ENCODE data around the gene ADM2. TPM values are rescaled to one million over a fixed set of nuclear protein-coding genes. Genes with fewer than 3 reads are reported as not detected.

ADM2 gene
- total RNA-seq, 3 donors from 2014 or later = 0.95 to 3.9 (median 1.4) TPM

DNA sequence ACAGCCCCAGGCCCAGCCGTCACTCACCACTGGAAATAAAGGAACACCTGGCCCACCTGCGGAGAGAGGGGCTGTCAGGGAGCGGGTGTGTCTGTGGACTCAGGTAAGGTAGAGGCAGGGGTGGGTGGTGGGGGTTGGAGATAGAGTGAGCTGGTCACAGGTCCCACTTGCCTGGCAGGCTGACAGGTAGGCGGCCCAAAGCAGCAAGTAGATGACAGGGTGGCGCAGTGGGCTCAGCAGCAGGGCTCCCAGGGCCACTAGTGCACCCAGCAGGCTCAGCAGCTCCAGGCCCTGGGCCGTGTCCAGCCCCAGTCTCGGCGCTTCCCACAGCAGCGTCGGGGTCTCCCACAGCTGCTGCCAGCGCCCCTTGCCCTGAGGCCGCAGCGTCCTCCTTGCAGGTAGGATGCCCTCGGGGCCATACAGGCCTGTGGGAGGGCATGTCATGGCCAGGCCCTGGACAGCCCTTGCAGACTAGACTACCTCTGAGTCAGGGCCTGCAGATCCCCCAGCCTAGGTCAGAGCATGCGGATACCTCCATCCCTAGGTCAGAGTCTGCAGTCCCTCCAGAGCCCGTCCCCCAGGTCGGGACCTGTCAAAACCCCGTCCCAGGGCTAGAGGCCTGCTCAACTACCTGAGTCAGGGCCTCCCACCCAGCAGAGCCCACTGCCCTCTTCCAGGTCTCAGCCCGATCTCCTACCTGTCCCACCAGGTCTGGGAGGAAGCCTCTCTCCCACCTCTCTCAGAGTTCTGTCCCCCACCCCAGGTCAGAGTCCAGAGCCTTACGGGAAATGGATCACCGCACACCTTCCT, 25.5 kb downstream of the ADM2 start:
- peaks cover 19% of the 10 kb centered on the region for H3K4me1 ChIP-seq (ENCODE audit: low read depth)
- TF ChIP-seq, protein P1, sequence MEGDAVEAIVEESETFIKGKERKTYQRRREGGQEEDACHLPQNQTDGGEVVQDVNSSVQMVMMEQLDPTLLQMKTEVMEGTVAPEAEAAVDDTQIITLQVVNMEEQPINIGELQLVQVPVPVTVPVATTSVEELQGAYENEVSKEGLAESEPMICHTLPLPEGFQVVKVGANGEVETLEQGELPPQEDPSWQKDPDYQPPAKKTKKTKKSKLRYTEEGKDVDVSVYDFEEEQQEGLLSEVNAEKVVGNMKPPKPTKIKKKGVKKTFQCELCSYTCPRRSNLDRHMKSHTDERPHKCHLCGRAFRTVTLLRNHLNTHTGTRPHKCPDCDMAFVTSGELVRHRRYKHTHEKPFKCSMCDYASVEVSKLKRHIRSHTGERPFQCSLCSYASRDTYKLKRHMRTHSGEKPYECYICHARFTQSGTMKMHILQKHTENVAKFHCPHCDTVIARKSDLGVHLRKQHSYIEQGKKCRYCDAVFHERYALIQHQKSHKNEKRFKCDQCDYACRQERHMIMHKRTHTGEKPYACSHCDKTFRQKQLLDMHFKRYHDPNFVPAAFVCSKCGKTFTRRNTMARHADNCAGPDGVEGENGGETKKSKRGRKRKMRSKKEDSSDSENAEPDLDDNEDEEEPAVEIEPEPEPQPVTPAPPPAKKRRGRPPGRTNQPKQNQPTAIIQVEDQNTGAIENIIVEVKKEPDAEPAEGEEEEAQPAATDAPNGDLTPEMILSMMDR (IDR thresholded peaks at IDR 0.05) = no peak
- ATAC-seq = peak; percentile 1
- H3K4me3 ChIP-seq = peak overlapping the region; percentile 21
- intact Hi-C loops (cut with DNase I, micrococcal nuclease) = no loop called here
- DNase-seq = peak in 2 of 3 donors; percentile 50 to 64
- no peaks in the 10 kb centered on the region for H3K9me3 ChIP-seq
- peaks cover 6% of the 10 kb centered on the region for H3K36me3 ChIP-seq (ENCODE audit: low read depth)

DNA sequence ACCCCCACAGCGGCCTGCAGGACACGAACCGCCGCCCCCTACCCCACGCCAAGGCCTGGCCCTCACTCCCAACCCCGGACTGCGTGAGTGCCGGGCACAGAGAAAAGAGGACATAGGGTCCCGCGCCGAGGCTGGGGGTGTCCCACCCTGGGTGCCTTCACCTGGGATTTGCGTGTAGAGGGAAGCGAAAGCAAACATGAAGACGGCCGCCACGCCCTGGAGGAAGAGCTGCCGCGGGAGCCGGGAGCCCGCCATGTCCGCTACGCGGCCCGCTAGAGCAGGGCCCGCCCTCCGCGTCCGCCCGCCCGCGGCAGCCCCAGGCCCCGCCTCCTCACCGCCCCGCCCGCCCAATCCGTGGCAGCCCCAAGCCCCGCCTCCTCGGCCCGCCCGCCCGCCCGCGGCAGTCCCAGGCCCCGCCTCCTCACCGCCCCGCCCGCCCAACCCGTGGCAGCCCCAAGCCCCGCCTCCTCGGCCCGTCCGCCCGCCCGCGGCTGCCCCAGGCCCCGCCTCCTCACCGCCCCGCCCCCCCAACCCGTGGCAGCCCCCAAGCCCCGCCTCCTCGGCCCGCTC, 26.2 kb downstream of the ADM2 start, which contains the start of gene LMF2:
LMF2 (minus strand) TSS at position 282 of the 570 bp plus-strand sequence; CDS start at position 255, 27 bp downstream.
- TF ChIP-seq, protein P1 (IDR thresholded peaks at IDR 0.05) = no peak
- Histone ChIP-seq H3K4me3 (peak within 1 kb of the TSS; percentile 46), H3K9me3 (no peaks in the 10 kb centered on the region), H3K36me3 (ENCODE audit: low read depth) (peaks cover 6% of the 10 kb centered on the region), H3K4me1 (ENCODE audit: low read depth) (peaks cover 19% of the 10 kb centered on the region)
- ATAC-seq = peak; percentile 88
- DNase-seq = peak; percentile 90 to 97 (median 96)
- intact Hi-C loops (cut with DNase I, micrococcal nuclease) = no loop called here

DNA sequence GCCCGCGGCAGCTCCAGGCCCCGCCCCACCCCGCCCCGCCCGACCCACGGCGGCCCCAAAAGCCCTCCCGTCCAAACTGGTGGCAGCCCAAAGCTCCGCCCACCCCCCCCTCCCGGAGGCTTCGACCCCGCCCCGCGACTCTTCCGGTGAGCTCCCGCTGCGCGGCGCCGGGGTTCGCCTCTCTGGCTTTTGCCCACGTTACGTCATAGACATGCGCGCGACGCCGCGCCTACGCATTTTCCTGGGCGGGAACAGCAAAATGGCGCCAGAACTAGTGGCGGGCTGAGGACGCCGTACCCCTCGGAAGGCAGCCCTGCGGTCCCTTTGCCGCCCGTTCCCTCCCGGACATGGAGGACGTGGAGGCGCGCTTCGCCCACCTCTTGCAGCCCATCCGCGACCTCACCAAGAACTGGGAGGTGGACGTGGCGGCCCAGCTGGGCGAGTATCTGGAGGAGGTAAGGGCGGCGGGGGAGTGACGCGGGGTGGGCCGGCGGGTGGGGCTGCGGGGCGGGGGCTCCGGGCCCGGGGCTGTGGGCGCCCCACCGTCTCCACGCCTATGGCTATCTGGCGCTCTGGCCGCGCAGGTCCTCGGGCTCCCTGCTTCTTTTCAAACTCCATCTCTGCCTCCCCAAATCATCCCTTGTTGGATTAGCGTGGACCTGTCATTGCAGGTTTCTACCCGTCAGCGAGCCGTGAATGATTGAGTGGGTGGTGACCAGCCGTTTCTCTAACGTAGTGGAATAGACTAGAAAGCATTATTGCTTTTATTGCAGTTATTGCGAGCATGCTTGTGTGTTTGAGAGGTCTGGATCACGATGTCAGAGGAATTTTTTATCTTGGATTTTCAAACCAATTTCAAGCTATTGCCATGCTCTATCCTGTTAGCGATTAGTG, 26.9 kb downstream of the ADM2 start, which contains the start of gene NCAPH2:
NCAPH2 (plus strand) TSS at position 234 of the 894 bp plus-strand sequence; CDS start at position 348, 114 bp downstream.
- peaks cover 19% of the 10 kb centered on the region for H3K4me1 ChIP-seq (ENCODE audit: low read depth)
- no peaks in the 10 kb centered on the region for H3K9me3 ChIP-seq
- intact Hi-C loops (cut with DNase I, micrococcal nuclease) = no loop called here
- H3K4me3 ChIP-seq = peak within 1 kb of the TSS; percentile 46
- ATAC-seq (peak; percentile 87), DNase-seq (peak; percentile 98)
- H3K36me3 ChIP-seq (ENCODE audit: low read depth) = peaks cover 6% of the 10 kb centered on the region
- TF ChIP-seq, protein P1 (IDR thresholded peaks at IDR 0.05) = no peak

DNA sequence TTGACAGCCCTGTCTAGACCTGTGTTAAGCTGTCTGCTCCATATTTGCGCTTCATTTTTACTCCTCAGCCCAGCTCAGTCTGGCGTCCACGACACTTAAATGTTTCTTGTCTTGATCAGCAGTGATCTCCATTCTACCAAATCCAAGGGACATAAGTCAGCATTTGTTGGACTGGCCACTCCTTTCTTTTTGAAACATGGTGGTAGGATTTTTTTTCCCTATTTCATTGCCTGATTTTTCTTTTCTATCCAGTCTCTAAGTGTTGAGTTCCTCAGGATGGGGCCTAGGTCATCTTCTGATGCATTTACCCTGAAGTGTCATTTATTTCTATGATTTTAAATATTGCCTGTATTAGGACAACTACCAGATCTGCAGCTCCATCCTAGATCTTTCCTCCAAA, 27.6 kb downstream of the ADM2 start:
- ATAC-seq (no peak), DNase-seq (no peak)
- no peaks in the 10 kb centered on the region for H3K9me3 ChIP-seq
- no peak overlapping the region for H3K4me3 ChIP-seq
- H3K36me3 ChIP-seq (ENCODE audit: low read depth) = peaks cover 6% of the 10 kb centered on the region
- intact Hi-C loops (cut with DNase I, micrococcal nuclease) = no loop called here
- H3K4me1 ChIP-seq (ENCODE audit: low read depth) = peaks cover 19% of the 10 kb centered on the region
- TF ChIP-seq, protein P1 (IDR thresholded peaks at IDR 0.05) = no peak

DNA sequence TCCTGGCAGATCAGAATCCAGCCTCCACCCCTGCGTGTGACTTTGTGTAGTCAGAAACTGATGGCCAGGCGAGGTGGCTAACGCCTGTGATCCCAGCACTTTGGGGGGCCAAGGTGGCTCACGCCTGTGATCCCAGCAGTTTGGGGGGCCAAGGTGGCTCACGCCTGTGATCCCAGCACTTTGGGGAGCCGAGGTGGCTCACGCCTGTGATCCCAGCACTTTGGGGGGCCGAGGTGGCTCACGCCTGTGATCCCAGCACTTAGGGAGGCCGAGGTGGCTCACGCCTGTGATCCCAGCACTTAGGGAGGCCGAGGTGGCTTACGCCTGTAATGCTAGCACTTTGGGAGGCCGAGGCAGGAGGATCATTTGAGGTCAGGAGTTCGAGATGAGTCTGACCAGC, 31.8 kb downstream of the ADM2 start:
- H3K4me3 ChIP-seq = no peak overlapping the region
- no peaks in the 10 kb centered on the region for H3K36me3 ChIP-seq (ENCODE audit: low read depth)
- DNase-seq (no peak), ATAC-seq (no peak)
- H3K9me3 ChIP-seq = no peaks in the 10 kb centered on the region
- H3K4me1 ChIP-seq (ENCODE audit: low read depth) = peaks cover 8% of the 10 kb centered on the region
- TF ChIP-seq, protein P1 (IDR thresholded peaks at IDR 0.05) = no peak
- intact Hi-C loops (cut with DNase I, micrococcal nuclease) = no loop called here

Measured in mucosa of descending colon (tissue), 3 donors.